GM21786 (cell line): ENCODE measurements around the gene ARHGEF4.

Experiments
- ATAC-seq: cut with Tn5 transposase; IDR thresholded peaks from one replicate; pipeline ENCODE4 v1.9.1; 2021; ENCODE audit not compliant: unreplicated experiment

Gene ARHGEF4

DNA sequence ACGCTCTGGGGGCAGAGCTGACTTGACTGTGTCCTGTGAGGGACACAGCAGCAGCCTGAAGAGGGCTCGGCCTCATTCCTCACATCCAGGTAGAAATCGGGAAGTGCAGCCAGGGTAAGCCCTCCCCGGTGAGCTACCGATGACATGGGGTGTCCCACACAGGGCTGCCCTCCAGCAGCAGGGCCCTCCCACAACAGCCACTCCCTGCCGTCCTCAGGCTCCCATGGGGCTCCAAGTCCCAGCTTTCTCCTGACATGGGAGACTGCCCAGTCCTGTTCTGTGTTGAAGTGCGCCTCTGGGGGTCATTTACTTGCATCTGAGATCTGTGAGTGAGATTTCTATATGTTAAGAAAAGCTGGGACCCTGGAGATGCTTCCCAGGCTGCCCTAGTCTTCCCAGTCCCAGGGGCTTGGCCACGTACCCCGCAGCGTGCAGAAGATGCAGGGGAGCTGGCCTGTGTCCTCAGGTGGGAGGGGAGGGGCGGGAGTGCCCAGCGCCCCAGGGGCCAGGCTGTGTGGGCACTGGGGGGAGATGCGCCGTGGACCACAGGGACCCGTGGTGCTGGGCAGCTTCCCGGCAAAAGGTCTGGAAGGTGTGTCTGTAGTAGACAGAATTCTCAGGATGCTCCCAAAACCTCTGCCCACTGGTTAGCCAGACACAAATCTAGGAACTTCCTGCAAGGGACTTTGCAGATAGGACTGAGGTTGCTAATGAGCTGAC is 168.7 kb downstream of the ARHGEF4 start:
- no peak for ATAC-seq

DNA sequence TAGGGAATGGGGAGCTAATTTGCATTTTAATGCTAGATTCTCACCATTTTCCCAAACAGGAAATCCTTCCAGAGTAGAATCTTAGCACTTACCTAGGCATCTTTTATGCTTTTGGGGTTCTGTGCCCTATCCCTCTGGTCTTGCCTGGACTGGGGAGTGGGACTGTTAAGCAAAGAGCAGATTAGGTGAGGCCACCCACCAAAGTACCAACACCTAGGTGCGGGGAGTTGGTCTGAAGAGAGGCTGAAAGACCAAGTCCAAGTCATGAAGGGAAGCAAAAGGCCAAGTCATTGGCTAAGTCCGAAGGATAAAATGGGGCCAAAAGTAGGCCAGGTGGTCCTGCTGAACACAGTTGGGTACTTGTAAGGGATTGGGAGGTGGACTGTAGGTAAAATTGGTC is 169.8 kb downstream of the ARHGEF4 start:
- ATAC-seq: no peak

- no peak for ATAC-seq
Observed at GRCh38 chr2:131008967-131009366, 172.3 kb downstream of the ARHGEF4 start.

DNA sequence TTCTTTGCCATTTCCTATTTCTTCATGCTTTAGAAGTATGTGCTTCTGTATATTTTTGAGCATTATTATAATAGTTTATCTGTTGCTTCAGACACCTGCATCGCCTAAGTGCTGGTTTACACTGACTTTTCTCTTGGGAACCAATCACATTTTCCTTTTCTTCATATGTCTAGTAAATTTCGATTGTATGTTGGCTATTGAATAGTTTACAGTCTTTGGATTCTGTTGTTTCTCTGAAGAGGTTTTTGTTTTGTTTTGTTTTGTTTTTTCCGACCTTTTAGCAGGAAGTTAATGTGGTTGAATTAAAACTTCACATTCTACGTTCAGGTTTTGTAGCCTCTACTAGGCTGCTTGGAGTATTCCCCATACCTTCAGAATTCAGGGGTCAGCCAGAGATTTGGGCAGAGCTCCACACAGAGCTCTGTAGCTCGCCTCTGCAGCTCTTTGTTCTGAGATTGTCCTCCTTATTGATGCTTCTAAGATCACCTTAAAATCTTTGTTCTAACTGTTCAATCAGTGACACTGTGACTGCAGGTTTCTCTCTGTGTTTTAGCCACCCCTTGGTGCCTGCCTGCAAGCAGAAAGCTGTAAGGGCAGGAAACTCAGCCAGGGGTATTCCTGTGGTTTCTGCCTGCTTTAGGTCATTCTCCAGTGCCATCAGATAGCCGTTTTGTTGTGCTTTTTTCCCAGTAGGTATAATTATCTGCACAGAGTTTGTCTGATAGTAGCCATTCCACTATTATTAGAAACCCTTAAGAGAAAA is 173.2 kb downstream of the ARHGEF4 start:
- ATAC-seq: no peak

DNA sequence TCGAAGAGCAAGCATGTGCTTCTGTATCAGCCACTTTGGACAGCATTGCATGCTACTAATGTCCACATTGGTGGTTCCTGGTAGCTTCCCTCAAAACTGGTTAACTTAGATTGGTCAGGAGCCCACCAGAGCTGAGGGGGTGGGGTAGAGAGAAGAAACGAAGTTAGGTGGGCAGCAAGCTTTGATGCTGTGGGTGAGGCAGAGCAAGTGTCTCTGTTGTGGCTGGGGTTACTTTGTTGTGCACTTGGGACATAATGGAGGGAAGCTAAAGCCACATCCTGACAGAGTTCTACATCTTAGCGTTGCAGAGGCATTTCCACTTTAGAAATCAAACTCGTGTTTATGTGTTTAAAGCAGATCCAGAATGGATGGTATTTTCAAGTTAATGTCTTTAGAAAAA is 173.9 kb downstream of the ARHGEF4 start:
- no peak for ATAC-seq

DNA sequence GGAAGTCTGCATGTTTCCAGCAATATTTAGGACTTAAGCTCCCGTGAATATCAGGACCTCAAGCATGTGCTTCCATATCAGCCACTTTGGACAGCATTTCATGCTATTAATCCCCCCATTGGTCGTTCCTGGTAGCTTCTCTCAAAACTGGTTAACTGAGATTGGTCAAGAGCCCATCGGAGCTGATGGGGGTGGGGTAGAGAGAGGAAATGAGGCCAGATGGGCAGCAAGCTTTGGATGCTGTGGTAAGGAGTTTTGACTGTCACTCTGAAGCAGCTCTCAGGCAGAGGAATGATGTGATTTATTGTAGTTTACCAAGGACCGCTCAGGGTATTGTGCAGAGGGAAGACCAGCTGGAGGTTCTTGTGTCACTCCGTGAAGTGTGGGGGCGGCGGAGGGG is 174.8 kb downstream of the ARHGEF4 start:
- ATAC-seq: no peak

DNA sequence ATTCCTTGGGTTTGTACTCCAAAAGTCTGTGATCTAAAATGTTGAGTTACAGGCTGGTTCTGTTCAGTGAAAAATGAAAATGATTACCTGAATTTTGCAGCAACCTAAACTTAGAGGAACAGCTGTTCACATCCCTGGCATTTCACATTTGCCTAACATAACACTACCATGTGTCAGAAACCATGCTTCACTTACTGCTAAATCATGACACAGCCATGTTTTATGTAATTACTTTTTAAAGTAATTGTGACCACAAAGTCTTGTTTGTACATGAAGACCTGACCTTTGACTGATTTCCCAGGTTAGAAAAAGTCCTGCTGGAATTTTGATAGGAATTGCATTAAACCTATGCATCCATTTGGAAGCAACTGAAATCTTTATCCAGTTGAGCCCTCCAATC is 177.4 kb downstream of the ARHGEF4 start:
- ATAC-seq: no peak

GRCh38 chr2:131015764-131016163 is 179.1 kb downstream of the ARHGEF4 start:
- no peak for ATAC-seq

DNA sequence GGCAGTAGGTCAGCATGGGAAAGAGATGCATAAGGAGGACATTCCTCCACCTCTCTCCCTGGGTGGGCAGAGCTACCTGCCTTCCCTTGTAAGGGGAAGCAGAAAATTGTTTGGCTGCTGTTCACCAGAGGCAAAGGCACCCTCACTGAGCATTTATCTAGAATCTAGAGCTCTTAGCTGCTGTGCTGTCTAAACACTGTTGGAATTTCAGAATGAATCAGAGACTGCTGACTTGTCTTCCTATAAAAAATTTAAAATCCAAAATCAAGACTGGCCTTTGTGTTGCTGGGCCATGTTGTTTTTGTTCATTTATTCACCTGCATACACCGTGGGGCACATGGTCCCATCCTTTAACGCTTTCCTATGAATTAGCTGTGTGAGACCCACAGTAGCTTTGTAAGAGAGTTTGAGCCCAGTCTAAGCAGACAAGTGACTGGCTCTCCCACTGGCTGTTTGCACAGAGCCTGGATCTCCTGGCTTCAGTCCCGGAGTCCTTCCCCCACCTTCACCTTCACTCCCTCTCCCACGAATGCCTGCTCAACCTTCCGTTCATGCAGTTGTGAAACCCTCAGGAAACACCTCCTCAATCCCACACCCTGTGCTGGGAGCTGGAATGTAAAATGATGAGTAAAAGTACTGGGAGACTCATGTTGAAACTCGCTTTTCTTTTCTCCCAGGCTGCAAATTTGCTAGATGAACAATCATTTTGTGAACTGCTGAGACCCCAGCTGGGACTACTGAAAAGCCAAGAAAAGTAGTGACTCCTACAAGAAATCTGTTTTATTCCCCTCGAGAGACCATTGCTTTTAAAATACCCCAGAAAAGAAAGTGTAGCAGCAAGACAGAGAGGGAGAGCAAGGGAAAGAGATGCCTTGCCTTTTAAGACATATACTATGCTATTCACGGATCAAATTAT is 180.4 kb downstream of the ARHGEF4 start:
- no peak for ATAC-seq

DNA sequence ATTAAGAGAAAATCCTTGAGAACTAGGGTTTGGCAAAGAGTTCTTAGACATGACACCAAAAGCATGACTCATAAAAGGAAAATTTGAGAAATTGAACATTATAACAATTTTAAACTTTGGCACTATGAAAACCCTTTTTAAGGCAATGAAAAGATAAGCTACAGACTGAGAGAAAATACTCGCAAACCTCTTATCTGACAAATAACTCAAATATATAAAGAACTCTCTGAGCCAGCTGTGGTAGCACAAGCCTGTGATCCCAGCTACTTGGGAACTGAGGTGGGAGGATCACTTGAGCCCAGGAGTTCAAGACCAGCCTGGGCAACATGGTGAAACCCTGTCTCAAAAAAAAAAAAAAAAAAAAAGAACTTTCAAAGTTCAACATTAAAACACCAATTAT is 186.0 kb downstream of the ARHGEF4 start:
- no peak for ATAC-seq

GRCh38 chr2:131023758-131024157 is 187.0 kb downstream of the ARHGEF4 start:
- ATAC-seq: no peak

DNA sequence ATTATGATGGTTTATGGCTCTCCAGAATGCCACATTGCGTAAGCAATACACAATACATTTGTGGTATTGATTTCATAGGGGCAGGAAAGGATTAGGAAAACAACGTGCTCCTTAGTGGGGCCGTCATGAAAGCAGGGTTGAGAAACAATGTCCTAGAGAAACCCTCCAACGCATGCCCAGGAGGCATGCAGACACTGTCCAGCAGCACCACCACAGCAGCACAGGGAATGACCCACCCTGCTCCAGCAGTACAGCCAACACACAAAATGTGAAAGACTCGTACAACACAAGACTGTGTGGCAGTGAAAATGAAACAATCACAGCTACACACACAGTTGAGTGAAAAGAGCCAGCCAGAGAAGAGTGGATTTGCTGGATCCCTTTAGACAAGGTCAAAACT is 190.2 kb downstream of the ARHGEF4 start:
- ATAC-seq: no peak

- no peak for ATAC-seq
Observed at GRCh38 chr2:131027566-131028528, 191.1 kb downstream of the ARHGEF4 start.

GRCh38 chr2:131029812-131030211 is 193.1 kb downstream of the ARHGEF4 start:
- no peak for ATAC-seq

DNA sequence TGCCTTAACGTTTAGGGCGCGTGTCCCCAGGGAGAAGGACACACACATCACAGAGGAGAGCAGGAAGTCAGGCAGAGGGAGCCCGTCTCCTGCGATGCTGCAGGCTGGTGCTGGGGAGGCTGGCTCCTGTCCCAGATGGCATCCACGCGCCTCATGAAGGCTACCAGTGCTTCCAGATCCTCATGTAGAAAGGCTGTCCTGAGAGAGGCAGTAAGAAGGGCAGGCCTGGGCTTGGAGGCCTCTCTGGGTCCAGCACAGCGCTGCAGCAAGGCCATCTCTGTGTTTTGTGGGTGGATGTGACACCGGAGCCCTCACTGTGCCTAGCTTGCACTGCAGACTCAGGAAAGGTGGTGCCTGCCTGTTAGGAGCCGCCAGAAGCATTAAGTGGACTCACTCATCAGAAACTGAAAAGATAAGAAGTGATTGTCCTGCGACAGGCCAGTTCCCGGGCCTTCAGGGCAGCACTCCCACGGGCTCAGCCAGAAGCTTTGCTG is 193.8 kb downstream of the ARHGEF4 start:
- no peak for ATAC-seq

DNA sequence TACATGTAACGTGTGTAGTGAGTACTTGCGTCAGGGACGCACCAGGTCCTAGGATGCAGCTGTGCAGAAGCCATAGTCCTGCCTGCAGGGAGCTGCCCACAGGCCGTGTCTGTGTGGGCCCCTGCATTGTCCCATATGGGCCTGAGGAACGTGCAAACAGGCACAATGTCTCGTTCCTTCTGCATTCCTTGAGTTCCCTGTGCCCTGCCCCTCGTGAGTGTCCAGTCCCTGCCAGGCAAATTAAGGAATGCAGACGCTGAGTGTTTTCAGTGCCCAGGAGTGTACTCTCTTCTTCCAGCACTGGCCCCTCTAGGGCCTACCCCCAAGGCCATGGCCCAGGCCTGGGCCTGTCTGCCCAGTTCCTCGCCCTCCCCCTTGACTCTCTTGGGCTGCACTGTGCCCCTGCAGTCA is 194.7 kb downstream of the ARHGEF4 start:
- no peak for ATAC-seq

- no peak for ATAC-seq
Observed at GRCh38 chr2:131031875-131032274, 195.2 kb downstream of the ARHGEF4 start.

- ATAC-seq: no peak
Observed at GRCh38 chr2:131032393-131032836, 195.7 kb downstream of the ARHGEF4 start.

DNA sequence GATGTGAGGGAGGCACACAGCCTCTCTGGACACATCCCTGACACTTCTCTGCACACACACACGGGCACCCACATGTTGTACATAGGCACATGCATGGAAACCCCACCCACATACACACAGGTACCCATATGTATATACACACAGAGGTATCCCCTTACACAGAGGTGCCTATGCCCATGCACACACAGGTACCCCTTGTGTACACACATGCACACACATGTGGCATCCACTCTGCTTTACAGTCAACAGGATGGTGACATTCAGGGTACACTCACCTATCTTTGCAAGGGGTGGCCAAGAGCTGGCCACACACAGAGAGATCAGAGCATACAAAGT is 197.0 kb downstream of the ARHGEF4 start:
- no peak for ATAC-seq
